PC-9 (cell line): ENCODE measurements around the gene UBE3C.

ENCODE experiments used
- EZH2 ChIP-seq: fragments of 200-600 bp; sonication (generic); IDR thresholded peaks from 2 replicates; pipeline ENCODE4 v1.8.0; 2017; ENCODE audit warnings: antibody characterized with exemption, low read depth
- TF ChIP-seq, protein P1 (sequence below): fragments of 200-600 bp; sonication (generic); conservative IDR thresholded peaks from 2 replicates; pipeline ENCODE4 v1.6.1; 2017; ENCODE audit warnings: mixed run types, antibody characterized with exemption, mild to moderate bottlenecking, moderate library complexity

DNA sequence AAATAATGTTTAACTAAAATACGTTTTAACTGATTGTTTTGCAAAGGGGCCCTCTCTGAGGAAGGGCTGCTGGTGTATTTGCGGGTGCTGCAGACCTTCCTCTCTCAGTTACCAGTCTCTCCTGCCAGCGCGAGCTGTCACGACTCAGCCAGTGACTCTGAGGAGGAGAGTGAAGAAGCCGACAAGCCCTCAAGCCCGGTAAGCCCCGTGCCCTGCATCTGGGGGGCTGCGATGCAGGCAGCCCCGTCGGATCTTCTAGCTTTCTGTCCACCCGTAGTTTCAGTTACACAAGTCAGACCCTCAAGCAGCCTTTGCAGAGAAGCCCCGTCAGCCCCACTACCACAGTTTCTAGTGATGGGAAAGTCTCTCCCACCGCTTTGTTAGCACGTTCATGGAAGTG is 45.1 kb downstream of the UBE3C start:
- TF ChIP-seq, protein P1, sequence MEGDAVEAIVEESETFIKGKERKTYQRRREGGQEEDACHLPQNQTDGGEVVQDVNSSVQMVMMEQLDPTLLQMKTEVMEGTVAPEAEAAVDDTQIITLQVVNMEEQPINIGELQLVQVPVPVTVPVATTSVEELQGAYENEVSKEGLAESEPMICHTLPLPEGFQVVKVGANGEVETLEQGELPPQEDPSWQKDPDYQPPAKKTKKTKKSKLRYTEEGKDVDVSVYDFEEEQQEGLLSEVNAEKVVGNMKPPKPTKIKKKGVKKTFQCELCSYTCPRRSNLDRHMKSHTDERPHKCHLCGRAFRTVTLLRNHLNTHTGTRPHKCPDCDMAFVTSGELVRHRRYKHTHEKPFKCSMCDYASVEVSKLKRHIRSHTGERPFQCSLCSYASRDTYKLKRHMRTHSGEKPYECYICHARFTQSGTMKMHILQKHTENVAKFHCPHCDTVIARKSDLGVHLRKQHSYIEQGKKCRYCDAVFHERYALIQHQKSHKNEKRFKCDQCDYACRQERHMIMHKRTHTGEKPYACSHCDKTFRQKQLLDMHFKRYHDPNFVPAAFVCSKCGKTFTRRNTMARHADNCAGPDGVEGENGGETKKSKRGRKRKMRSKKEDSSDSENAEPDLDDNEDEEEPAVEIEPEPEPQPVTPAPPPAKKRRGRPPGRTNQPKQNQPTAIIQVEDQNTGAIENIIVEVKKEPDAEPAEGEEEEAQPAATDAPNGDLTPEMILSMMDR, result no peak
- TF ChIP-seq EZH2, result no peak
